ENCODE results near the gene CTSD. TPM values are rescaled to one million over a fixed set of nuclear protein-coding genes. Genes with fewer than 3 reads are reported as not detected.
A peak's percentile ranks its signal among the peaks of the same experiment; 100 is the strongest.

Gene CTSD
- total RNA-seq, 1 donor from 2014 or later = 949 TPM

DNA sequence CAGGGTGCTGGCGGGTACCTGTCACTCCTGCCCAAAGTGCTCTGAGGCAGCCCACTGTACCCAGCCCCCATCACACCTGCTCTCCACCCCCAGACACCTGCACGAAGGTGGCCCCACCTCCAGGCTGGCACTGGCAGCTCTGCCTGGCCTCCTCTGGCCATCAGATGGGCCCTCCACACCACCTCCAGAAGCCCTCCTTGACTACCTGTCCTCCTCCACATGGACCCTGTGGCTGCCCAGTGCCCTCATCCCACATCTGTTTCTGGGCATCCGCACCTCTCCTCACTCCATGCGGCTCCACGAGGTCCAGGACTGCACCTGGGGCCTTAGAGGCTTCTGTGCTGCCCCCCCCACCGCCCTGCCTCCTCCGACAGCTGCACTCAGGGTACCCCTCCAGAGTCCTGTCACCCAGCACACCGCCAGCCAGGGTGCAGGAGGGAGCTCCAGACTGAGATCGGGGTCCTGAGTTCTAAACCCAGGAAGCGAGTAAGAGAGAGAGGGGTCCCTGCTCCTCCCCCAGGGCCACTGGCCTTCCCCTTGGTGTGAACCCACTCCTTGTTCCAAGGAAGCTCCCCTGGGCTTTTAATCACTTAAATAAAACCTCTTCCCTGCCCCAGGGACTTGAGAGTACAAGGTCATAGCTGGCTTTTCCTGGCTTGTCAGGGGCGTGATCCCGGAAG is 1.7 kb downstream of the CTSD start:
- TF ChIP-seq, protein P1, sequence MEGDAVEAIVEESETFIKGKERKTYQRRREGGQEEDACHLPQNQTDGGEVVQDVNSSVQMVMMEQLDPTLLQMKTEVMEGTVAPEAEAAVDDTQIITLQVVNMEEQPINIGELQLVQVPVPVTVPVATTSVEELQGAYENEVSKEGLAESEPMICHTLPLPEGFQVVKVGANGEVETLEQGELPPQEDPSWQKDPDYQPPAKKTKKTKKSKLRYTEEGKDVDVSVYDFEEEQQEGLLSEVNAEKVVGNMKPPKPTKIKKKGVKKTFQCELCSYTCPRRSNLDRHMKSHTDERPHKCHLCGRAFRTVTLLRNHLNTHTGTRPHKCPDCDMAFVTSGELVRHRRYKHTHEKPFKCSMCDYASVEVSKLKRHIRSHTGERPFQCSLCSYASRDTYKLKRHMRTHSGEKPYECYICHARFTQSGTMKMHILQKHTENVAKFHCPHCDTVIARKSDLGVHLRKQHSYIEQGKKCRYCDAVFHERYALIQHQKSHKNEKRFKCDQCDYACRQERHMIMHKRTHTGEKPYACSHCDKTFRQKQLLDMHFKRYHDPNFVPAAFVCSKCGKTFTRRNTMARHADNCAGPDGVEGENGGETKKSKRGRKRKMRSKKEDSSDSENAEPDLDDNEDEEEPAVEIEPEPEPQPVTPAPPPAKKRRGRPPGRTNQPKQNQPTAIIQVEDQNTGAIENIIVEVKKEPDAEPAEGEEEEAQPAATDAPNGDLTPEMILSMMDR (IDR thresholded peaks at IDR 0.05) = no peak
- Mint-ChIP-seq H3K9me3 (ENCODE audit: low read depth) (no peaks in the 10 kb centered on the region), H3K27ac (ENCODE audit: unreplicated experiment) (peak overlapping the region; percentile 49), H3K36me3 (ENCODE audit: low read depth) (peaks cover 5% of the 10 kb centered on the region), H3K27me3 (ENCODE audit: low read depth) (no peaks in the 10 kb centered on the region), H3K4me3 (ENCODE audit: unreplicated experiment) (peak overlapping the region; percentile 74), H3K4me1 (ENCODE audit: low read depth) (peaks cover 60% of the 10 kb centered on the region)
- peak; percentile 88 for DNase-seq (ENCODE audit: low spot score)

DNA sequence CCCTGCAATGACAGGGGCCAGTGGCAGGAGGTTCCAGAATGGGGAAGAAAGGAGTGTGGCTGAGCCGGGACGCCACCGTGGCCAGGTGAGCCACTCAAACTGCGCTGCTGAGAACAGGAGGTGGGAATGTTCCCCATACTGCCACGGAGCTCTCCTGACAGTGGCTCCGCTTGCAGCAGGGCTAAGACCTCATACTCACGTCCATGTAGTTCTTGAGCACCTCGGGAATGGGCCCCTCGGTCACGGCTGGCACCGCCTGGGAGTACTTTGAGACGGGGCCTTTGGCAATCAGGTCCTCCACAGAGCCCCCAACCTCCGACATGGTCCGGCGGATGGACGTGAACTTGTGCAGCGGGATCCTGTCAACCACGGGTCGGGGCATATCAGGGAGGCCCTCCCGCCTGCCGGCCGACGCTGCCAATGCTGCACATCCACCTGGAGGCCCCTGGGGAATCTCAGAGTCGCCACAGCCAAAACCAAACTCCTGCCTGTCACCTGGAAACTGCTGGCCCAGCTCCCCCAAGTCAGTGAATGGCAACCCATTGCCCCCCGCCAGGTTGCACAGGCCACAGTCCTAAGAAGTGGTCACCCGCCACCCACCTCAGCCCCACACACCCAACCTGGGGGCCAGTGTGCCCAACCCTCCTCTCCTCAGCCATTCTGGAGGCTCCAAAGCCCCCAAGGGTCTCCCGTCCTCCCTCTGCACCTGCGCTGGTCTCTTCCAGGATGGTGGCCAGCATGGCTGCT is 2.4 kb downstream of the CTSD start:
- TF ChIP-seq, protein P1 (IDR thresholded peaks at IDR 0.05) = no peak
- peaks cover 5% of the 10 kb centered on the region for H3K36me3 Mint-ChIP-seq (ENCODE audit: low read depth)
- DNase-seq (ENCODE audit: low spot score) = peak; percentile 91
- H3K4me3 Mint-ChIP-seq (ENCODE audit: unreplicated experiment) = peak overlapping the region; percentile 74
- peak overlapping the region; percentile 85 for H3K27ac Mint-ChIP-seq (ENCODE audit: unreplicated experiment)
- H3K9me3 Mint-ChIP-seq (ENCODE audit: low read depth) = no peaks in the 10 kb centered on the region
- peaks cover 64% of the 10 kb centered on the region for H3K4me1 Mint-ChIP-seq (ENCODE audit: low read depth)
- H3K27me3 Mint-ChIP-seq (ENCODE audit: low read depth) = no peaks in the 10 kb centered on the region

DNA sequence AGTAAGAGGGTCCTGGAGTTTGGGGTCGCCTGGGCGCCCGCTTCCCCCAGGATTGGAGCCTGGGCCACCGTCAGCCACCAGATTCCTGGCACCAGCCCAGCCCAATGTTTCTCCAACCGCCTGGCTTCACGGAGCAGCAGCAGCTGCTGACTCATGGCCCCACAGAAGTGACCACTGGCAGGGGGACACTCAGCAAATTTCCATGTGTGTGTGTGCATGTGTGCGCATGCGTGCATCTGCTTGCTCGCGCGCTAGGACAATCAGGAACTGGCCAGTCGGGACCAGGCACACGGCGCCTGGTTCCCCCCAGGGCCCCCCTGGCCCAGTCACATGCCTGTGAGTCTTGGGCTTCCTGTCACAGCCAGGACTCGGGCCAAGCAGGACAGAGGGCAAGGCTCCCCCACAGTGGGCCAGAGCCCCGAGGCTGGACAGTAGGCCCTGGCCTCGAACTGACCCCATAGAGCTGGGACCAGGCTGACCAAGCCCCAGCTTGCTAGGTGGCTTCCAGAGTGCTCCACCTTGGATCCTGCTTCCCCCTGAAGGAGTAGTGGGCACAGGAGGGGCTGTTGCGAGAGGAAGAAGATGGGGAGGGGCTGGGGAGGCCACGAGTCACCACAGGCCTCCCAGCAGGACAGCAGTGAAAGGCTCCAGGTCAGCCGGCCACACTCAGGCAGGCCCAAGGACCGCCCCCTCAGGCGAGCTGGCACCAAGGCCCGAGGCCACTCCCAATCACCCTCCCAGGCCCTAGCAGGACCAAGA is 3.2 kb downstream of the CTSD start:
- Mint-ChIP-seq H3K27me3 (ENCODE audit: low read depth) (no peaks in the 10 kb centered on the region), H3K9me3 (ENCODE audit: low read depth) (no peaks in the 10 kb centered on the region), H3K4me3 (ENCODE audit: unreplicated experiment) (peak overlapping the region; percentile 74), H3K4me1 (ENCODE audit: low read depth) (peaks cover 72% of the 10 kb centered on the region), H3K36me3 (ENCODE audit: low read depth) (peaks cover 9% of the 10 kb centered on the region), H3K27ac (ENCODE audit: unreplicated experiment) (peak overlapping the region; percentile 85)
- TF ChIP-seq, protein P1 (IDR thresholded peaks at IDR 0.05) = no peak
- peak; percentile 88 for DNase-seq (ENCODE audit: low spot score)

DNA sequence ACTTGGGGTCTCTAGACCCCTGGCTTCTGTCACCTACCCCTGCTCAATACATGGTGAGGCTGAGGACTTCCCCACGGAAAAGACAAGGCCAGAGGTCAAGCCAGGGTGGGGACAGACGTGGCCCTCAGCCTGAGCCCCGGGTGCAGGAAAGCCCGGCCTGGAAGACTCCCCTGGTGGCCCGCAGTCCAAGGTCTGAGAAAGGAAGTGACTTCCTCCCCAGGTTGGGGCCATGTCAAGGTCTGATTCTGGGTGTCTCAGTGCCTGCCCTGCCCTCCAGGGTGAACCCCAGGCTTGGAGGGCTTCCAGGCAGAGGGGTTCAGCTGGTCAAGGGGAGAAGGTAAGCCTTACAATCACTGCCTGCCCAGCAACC is 3.9 kb downstream of the CTSD start:
- Mint-ChIP-seq H3K4me3 (ENCODE audit: unreplicated experiment) (no peak overlapping the region), H3K36me3 (ENCODE audit: low read depth) (peaks cover 11% of the 10 kb centered on the region), H3K27me3 (ENCODE audit: low read depth) (no peaks in the 10 kb centered on the region), H3K9me3 (ENCODE audit: low read depth) (no peaks in the 10 kb centered on the region), H3K27ac (ENCODE audit: unreplicated experiment) (peak overlapping the region; percentile 8), H3K4me1 (ENCODE audit: low read depth) (peaks cover 78% of the 10 kb centered on the region)
- DNase-seq (ENCODE audit: low spot score) = peak; percentile 81
- TF ChIP-seq, protein P1 (IDR thresholded peaks at IDR 0.05) = no peak
